ENCODE data around the gene ST6GAL1. TPM values are rescaled to one million over a fixed set of nuclear protein-coding genes. Genes with fewer than 3 reads are reported as not detected.

Gene ST6GAL1
- total RNA-seq, 6 experiments from 2014 or later, result 389 to 574 (median 483) TPM

DNA sequence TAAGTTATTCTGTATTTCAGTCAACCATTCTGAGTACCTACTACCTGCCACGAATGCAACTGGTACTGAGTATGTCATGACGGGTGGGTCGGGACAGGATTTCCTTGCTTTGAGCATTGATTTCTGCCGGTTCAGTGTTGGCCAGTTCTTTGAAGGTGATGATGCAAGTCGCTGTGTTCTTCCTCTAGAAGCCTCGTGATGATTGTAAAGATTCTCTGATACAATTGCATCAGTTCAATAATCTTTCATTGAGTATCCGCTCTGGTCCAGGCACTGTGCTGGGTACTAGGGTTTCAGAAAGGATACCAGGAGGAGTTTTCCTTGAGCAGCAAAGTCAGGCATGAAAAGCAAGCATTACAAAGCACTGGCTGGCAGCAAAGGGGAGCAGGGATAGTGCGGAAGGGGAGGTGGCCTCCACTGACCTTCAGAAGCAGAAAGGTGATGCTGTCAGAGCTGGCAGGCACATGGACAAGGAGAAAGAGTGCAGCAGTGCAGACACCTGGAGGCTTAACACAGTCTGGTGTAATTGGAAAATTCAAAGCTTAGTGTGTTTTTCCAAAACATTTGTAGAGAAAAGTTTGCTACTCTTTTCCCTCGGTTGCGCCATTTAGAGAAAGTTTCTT is 108.9 kb downstream of the ST6GAL1 start:
- peak; percentile 46 to 75 (median 73) for DNase-seq

DNA sequence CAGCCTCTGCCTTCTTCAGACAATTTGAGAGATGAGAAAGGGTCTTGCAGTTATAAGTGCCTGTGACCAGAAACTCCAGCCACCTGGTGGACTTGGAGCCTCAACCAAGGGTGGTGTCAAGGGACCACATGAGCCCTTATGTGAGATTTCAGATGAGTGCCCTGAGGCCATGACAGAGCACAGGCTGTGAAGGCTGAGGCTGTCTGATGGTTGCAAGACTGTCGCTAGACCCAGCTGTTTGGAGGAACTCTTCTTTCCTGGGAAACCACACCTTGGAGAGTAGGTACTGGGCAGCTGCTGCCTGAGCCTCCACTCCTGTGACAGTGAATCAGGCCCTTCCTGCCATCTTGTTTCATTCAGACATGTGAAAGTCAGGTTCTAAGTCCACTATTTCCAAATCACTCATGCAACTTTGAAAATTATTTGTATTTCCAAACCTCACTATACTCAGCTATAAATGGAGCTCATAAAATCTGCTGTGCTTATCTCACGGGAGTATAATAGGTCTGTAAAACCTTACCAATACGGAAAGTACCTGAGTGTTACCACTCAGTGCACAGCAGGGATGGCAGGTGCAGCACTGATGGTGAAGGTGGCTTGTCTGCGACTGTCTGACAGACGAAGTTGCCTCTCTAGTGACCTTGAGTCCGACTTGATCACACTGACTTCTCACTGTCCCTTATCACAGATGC is 109.5 kb downstream of the ST6GAL1 start:
- H3K27ac ChIP-seq, result peak overlapping the region; percentile 85 to 97 (median 95)
- H3K9me3 ChIP-seq, result no peaks in the 10 kb centered on the region
- 47% methylated on average over 5 of the region's 6 CpGs for WGBS (ENCODE audit: insufficient coverage, low coverage, low lambda C conversion rate, missing lambda C conversion rate)
- peak; percentile 86 for TF ChIP-seq POLR2A (IDR thresholded peaks at IDR 0.05)
- TF ChIP-seq, protein P1, sequence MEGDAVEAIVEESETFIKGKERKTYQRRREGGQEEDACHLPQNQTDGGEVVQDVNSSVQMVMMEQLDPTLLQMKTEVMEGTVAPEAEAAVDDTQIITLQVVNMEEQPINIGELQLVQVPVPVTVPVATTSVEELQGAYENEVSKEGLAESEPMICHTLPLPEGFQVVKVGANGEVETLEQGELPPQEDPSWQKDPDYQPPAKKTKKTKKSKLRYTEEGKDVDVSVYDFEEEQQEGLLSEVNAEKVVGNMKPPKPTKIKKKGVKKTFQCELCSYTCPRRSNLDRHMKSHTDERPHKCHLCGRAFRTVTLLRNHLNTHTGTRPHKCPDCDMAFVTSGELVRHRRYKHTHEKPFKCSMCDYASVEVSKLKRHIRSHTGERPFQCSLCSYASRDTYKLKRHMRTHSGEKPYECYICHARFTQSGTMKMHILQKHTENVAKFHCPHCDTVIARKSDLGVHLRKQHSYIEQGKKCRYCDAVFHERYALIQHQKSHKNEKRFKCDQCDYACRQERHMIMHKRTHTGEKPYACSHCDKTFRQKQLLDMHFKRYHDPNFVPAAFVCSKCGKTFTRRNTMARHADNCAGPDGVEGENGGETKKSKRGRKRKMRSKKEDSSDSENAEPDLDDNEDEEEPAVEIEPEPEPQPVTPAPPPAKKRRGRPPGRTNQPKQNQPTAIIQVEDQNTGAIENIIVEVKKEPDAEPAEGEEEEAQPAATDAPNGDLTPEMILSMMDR (IDR thresholded peaks at IDR 0.05), result no peak
- peaks cover 0 to 41% (median 15%) of the 10 kb centered on the region in 4 donors for H3K4me1 ChIP-seq
- peak overlapping the region; percentile 40 to 67 (median 63) for H3K4me3 ChIP-seq
- H3K27me3 ChIP-seq, result no peaks in the 10 kb centered on the region
- intact Hi-C loops (cut with DNase I), result loop anchor here in 1 of 2 donors (10.0 kb wide), 1 partner anchor 65 kb away; no protein-coding TSS in a partner anchor
- peaks cover 0 to 20% (median 4%) of the 10 kb centered on the region in 4 donors for H3K36me3 ChIP-seq
- no peak for DNase-seq
- peak; percentile 8 to 49 (median 40) for ATAC-seq

More for the DNA sequence above, 108.9 kb downstream of the ST6GAL1 start:
- H3K27me3 ChIP-seq, result no peaks in the 10 kb centered on the region
- WGBS (ENCODE audit: insufficient coverage, low coverage, low lambda C conversion rate, missing lambda C conversion rate), result 5% methylated on average over 10 of the region's 10 CpGs
- intact Hi-C loops (cut with DNase I), result no loop called here
- peaks cover 0 to 35% (median 12%) of the 10 kb centered on the region in 4 donors for H3K4me1 ChIP-seq
- peak; percentile 42 to 63 (median 55) for ATAC-seq
- TF ChIP-seq POLR2A (IDR thresholded peaks at IDR 0.05), result peak; percentile 8
- TF ChIP-seq, protein P1 (IDR thresholded peaks at IDR 0.05), result no peak
- no peaks in the 10 kb centered on the region for H3K9me3 ChIP-seq
- H3K4me3 ChIP-seq, result peak overlapping the region; percentile 40 to 67 (median 63)
- peak overlapping the region; percentile 85 to 97 (median 95) for H3K27ac ChIP-seq
- H3K36me3 ChIP-seq, result peaks cover 0 to 15% (median 4%) of the 10 kb centered on the region in 4 donors

DNA sequence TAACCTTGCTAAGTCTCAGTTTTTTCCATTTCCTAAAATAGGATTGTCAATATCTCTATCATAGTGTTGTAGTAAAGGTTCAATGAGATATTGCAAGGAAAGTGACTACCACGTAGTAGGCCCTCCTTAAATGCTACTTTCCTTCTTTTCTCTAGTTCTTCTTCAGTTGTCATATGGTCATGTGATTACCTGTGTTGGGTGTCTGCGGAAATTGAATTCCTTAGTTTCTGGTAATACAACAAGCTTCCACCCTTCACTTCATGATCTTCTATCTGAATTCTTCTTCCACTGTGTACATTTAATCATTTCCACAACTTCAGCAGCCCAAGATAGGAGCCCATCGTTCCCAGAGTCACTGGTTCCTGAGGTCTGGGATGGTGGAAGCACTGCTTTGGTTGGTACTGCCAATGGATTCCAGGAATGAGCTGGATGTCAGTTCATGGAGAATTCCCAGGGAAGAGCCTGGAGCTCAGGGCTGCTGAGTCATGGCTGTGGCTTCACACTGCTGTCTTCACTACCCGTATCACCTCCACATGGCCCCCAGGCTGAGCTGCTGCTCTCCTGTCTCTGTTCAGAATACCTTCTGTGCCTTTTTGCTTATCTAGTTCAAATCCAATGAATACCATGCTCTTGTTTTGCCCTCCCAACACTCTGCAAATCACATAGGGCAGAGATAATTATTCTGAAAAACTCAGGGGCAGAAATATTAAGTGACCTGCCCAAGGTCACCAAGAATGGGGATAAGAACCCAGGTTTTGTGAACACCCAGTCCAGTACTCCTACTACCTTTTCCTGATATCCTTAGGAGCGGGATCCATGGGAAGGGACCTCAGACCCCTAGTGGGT is 110.4 kb downstream of the ST6GAL1 start:
- Histone ChIP-seq H3K27me3 (no peaks in the 10 kb centered on the region), H3K9me3 (no peaks in the 10 kb centered on the region), H3K36me3 (peaks cover 0 to 27% (median 6%) of the 10 kb centered on the region in 4 donors), H3K27ac (peak overlapping the region; percentile 85 to 97 (median 95)), H3K4me3 (peak overlapping the region; percentile 40 to 67 (median 63)), H3K4me1 (peaks cover 0 to 50% (median 19%) of the 10 kb centered on the region in 4 donors)
- DNase-seq (peak in 2 of 3 donors; percentile 65 to 69), ATAC-seq (peak; percentile 36 to 57 (median 53))
- 15% methylated on average over 5 of the region's 5 CpGs for WGBS (ENCODE audit: insufficient coverage, low coverage, low lambda C conversion rate, missing lambda C conversion rate)
- peak; percentile 34 for TF ChIP-seq POLR2A (IDR thresholded peaks at IDR 0.05)
- TF ChIP-seq, protein P1 (IDR thresholded peaks at IDR 0.05), result no peak
- intact Hi-C loops (cut with DNase I), result loop anchor here in 1 of 2 donors (10.0 kb wide), 1 partner anchor 66 kb away; no protein-coding TSS in a partner anchor
